Trophoblast cell (in vitro differentiated cells and primary cell): ENCODE measurements around the gene HP1BP3.
A peak's percentile ranks its signal among the peaks of the same experiment; 100 is the strongest.

ENCODE experiments used
- DNase-seq, 2 donors: peaks; one replicate each; pipeline ENCODE4 v3.0.0-alpha.2; 2016
- H2AFZ ChIP-seq: 2 replicates; pipeline ENCODE4 v1.6.1; 2013; ENCODE audit warnings: low read length, moderate library complexity, mild to moderate bottlenecking; ENCODE audit not compliant: insufficient read depth, poor library complexity
- H2AK5ac ChIP-seq: 2 replicates; pipeline ENCODE4 v1.6.1; 2013; ENCODE audit warnings: mild to moderate bottlenecking, low read length
- H2BK120ac ChIP-seq: 2 replicates; pipeline ENCODE4 v1.6.1; 2013; ENCODE audit warnings: low read length, mild to moderate bottlenecking, moderate library complexity; ENCODE audit not compliant: insufficient read depth, poor library complexity
- H2BK12ac ChIP-seq: 2 replicates; pipeline ENCODE4 v1.6.1; 2013; ENCODE audit warnings: mild to moderate bottlenecking, low read length, moderate library complexity
- H2BK5ac ChIP-seq: 2 replicates; pipeline ENCODE4 v1.6.1; 2013; ENCODE audit warnings: low read length, low read depth, moderate library complexity, mild to moderate bottlenecking; ENCODE audit not compliant: poor library complexity
- H3K14ac ChIP-seq: 2 replicates; pipeline ENCODE4 v1.6.1; 2013; ENCODE audit warnings: mild to moderate bottlenecking, low read length
- H3K18ac ChIP-seq: 2 replicates; pipeline ENCODE4 v1.6.1; 2013; ENCODE audit warnings: mild to moderate bottlenecking, low read length
- H3K23ac ChIP-seq: 2 replicates; pipeline ENCODE4 v1.6.1; 2013; ENCODE audit warnings: low read length
- H3K27ac ChIP-seq: 2 replicates; pipeline ENCODE4 v1.5.1; 2013; ENCODE audit warnings: low read depth, mild to moderate bottlenecking, inconsistent platforms, low read length, moderate library complexity
- H3K27me3 ChIP-seq: 2 replicates; pipeline ENCODE4 v1.6.1; 2013; ENCODE audit warnings: inconsistent platforms, mild to moderate bottlenecking, low read length, moderate library complexity; ENCODE audit not compliant: insufficient read depth
- H3K36me3 ChIP-seq, 2 experiments: 1 replicate in 1 of 2; 2 replicates in 1 of 2; pipeline ENCODE4 v1.6.1; 2013; ENCODE audit warnings: low read length in 2 of 2, mild to moderate bottlenecking in 2 of 2, moderate library complexity in 1 of 2; ENCODE audit not compliant: insufficient read depth in 2 of 2, control insufficient read depth in 1 of 2
- H3K4ac ChIP-seq: 2 replicates; pipeline ENCODE4 v1.6.1; 2013; ENCODE audit warnings: low read depth, mild to moderate bottlenecking, low read length, moderate library complexity
- H3K4me1 ChIP-seq, 2 experiments: 1 replicate in 1 of 2; 2 replicates in 1 of 2; pipeline ENCODE4 v1.6.1; 2013; ENCODE audit warnings: low read length in 2 of 2, mild to moderate bottlenecking in 2 of 2, moderate library complexity in 1 of 2; ENCODE audit not compliant: insufficient read depth in 2 of 2, control insufficient read depth in 1 of 2
- H3K4me2 ChIP-seq: 2 replicates; pipeline ENCODE4 v1.6.1; 2013; ENCODE audit warnings: inconsistent platforms, mild to moderate bottlenecking, low read length, moderate library complexity
- H3K4me3 ChIP-seq: 2 replicates; pipeline ENCODE4 v1.5.1; 2013; ENCODE audit warnings: mild to moderate bottlenecking, low read depth, low read length, inconsistent platforms
- H3K79me1 ChIP-seq: one replicate; pipeline ENCODE4 v1.6.1; 2013; ENCODE audit warnings: low read length
- H3K79me2 ChIP-seq: 2 replicates; pipeline ENCODE4 v1.6.1; 2013; ENCODE audit warnings: low read length, mild to moderate bottlenecking; ENCODE audit not compliant: control insufficient read depth, insufficient read depth, poor library complexity
- H3K9ac ChIP-seq: 2 replicates; pipeline ENCODE4 v1.6.1; 2013; ENCODE audit warnings: mild to moderate bottlenecking, low read length
- H3K9me3 ChIP-seq: 2 replicates; pipeline ENCODE4 v1.6.1; 2013; ENCODE audit warnings: low read depth, mild to moderate bottlenecking, control low read depth, inconsistent platforms, low read length; ENCODE audit not compliant: insufficient read depth
- H4K12ac ChIP-seq: 2 replicates; pipeline ENCODE4 v1.6.1; 2013; ENCODE audit warnings: low read depth, mild to moderate bottlenecking, low read length, moderate library complexity
- H4K8ac ChIP-seq: 2 replicates; pipeline ENCODE4 v1.6.1; 2013; ENCODE audit warnings: low read depth, mild to moderate bottlenecking, low read length, moderate library complexity
- H4K91ac ChIP-seq: one replicate; pipeline ENCODE4 v1.6.1; 2013; ENCODE audit warnings: low read depth, mild to moderate bottlenecking, low read length, moderate library complexity
- WGBS: extraction: QIAGEN DNeasy Blood & Tissue Kit; methylation state at CpG from one replicate; pipeline ENCODE4 v1.1.7; 2013; ENCODE audit warnings: missing lambda C conversion rate; ENCODE audit not compliant: insufficient read length, insufficient coverage; ENCODE audit errors: extremely low coverage; 5-methylcytosine and 5-hydroxymethylcytosine counted together

The HP1BP3 gene

DNA sequence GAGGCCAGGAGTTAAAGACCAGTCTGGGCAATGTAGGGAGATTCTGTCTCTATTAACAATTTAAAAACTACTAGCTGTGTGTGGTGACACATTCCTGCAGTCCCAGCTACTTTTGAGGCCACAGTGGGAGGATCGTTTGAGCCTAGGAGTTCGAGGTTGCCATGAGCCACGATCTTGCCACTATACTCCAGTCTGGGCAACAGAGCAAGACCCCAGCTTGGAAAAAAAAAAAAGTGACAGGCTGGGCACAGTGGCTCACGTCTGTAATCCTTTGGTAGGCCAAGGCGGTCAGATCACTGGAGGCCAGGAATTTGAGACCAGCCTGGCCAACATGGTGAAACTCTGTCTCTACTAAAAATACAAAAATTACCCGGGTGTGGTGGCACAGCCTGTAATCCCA lies 26.8 kb downstream of the HP1BP3 start:
- no peak overlapping the region for H2BK12ac ChIP-seq
- no peak overlapping the region for H3K18ac ChIP-seq
- H3K4me1 ChIP-seq, result no peaks in the 10 kb centered on the region
- H4K8ac ChIP-seq, result no peak overlapping the region
- DNase-seq, result no peak
- H3K9ac ChIP-seq, result peak overlapping the region; percentile 52
- no peak overlapping the region for H2AK5ac ChIP-seq
- H4K12ac ChIP-seq, result no peak overlapping the region
- no peak overlapping the region for H3K14ac ChIP-seq
- peaks cover 53 to 59% of the 10 kb centered on the region in 2 experiments for H3K36me3 ChIP-seq
- H2BK120ac ChIP-seq, result no peak overlapping the region
- no peak overlapping the region for H2AFZ ChIP-seq
- H3K4me2 ChIP-seq, result no peak overlapping the region
- H3K27ac ChIP-seq, result no peak overlapping the region
- no peaks in the 10 kb centered on the region for H3K9me3 ChIP-seq
- H4K91ac ChIP-seq, result no peak overlapping the region
- no peaks in the 10 kb centered on the region for H3K79me1 ChIP-seq
- no peak overlapping the region for H2BK5ac ChIP-seq
- no peak overlapping the region for H3K23ac ChIP-seq
- WGBS, result no CpG with 5 or more reads among the region's 6 CpGs
- no peak overlapping the region for H3K4ac ChIP-seq
- no peaks in the 10 kb centered on the region for H3K27me3 ChIP-seq
- H3K4me3 ChIP-seq, result no peak overlapping the region
- no peaks in the 10 kb centered on the region for H3K79me2 ChIP-seq

DNA sequence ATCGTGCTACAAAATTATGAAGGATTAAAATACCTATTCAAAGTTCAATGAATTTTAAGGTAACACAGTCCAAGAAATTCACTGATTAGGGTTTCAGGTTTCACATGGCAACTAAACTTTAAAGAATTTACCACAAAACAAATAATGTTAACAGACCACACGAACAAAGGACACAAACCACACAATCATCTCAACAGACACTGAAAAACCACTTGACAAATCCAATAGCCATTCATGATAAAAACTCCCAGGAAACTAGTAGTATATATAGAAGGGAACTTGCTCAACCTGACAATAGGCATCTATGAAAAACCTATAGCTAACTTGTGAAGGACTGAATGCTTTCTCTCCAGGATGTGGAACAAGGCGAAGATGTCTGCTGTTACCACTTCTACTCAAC lies 33.5 kb downstream of the HP1BP3 start:
- WGBS, result no CpG with 5 or more reads among the region's 3 CpGs
- Histone ChIP-seq H2AK5ac (no peak overlapping the region), H3K9ac (no peak overlapping the region), H3K79me1 (no peaks in the 10 kb centered on the region), H3K4me3 (no peak overlapping the region), H3K23ac (no peak overlapping the region), H3K4ac (no peak overlapping the region), H3K36me3 (peaks cover 36 to 43% of the 10 kb centered on the region in 2 experiments), H3K4me2 (no peak overlapping the region), H3K79me2 (no peaks in the 10 kb centered on the region), H3K9me3 (no peaks in the 10 kb centered on the region), H3K27me3 (no peaks in the 10 kb centered on the region), H4K8ac (no peak overlapping the region), H3K14ac (no peak overlapping the region), H2BK12ac (no peak overlapping the region), H3K27ac (no peak overlapping the region), H3K18ac (no peak overlapping the region), H2BK5ac (no peak overlapping the region), H3K4me1 (no peaks in the 10 kb centered on the region), H2AFZ (no peak overlapping the region), H4K12ac (no peak overlapping the region), H4K91ac (no peak overlapping the region), H2BK120ac (no peak overlapping the region)
- DNase-seq, result no peak

DNA sequence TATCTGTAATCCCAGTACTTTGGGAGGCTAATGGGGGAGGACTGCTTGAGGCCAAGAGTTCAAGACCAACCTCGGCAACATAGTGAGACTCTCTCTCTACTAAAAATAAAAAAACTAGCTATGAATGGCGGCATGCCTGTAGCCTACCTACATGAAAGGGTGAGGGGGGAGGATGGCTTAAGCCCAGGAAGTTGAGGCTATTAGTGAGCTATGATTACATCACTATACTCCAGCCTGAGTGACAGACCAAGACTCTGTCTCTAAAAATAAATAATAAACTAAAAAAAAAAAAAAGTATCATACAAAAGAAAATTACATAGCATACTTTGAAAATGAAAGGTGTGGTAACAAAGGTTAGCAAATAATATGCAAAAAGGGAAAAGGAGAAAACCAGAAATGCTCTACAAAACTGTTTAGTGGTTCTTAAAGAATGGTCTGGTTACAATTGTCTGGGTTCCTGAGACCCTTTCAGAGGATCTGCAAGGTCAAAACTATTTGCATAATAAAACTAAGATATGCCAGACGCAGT lies 35.6 kb downstream of the HP1BP3 start:
- no peak overlapping the region for H2BK12ac ChIP-seq
- no peak overlapping the region for H3K14ac ChIP-seq
- H3K9me3 ChIP-seq, result no peaks in the 10 kb centered on the region
- H4K12ac ChIP-seq, result no peak overlapping the region
- no peak overlapping the region for H3K18ac ChIP-seq
- H3K9ac ChIP-seq, result no peak overlapping the region
- H3K79me2 ChIP-seq, result no peaks in the 10 kb centered on the region
- peaks cover 35 to 38% of the 10 kb centered on the region in 2 experiments for H3K36me3 ChIP-seq
- H2BK120ac ChIP-seq, result no peak overlapping the region
- H3K4me2 ChIP-seq, result no peak overlapping the region
- no peak for DNase-seq
- no peak overlapping the region for H3K27ac ChIP-seq
- H3K4me1 ChIP-seq, result no peaks in the 10 kb centered on the region
- H2AFZ ChIP-seq, result no peak overlapping the region
- H3K23ac ChIP-seq, result no peak overlapping the region
- no peak overlapping the region for H3K4ac ChIP-seq
- no peaks in the 10 kb centered on the region for H3K27me3 ChIP-seq
- H2AK5ac ChIP-seq, result no peak overlapping the region
- no peak overlapping the region for H4K8ac ChIP-seq
- no CpG with 5 or more reads among the region's 3 CpGs for WGBS
- no peak overlapping the region for H2BK5ac ChIP-seq
- no peaks in the 10 kb centered on the region for H3K79me1 ChIP-seq
- no peak overlapping the region for H3K4me3 ChIP-seq
- no peak overlapping the region for H4K91ac ChIP-seq

GRCh38 chr1:20742671-20743070 lies 44.4 kb downstream of the HP1BP3 start:
- Histone ChIP-seq H4K12ac (no peak overlapping the region), H3K27me3 (no peaks in the 10 kb centered on the region), H3K4me3 (no peak overlapping the region), H4K91ac (no peak overlapping the region), H3K14ac (no peak overlapping the region), H2BK120ac (no peak overlapping the region), H3K79me1 (no peaks in the 10 kb centered on the region), H2AK5ac (no peak overlapping the region), H3K27ac (no peak overlapping the region), H3K4ac (no peak overlapping the region), H2BK12ac (no peak overlapping the region), H3K23ac (no peak overlapping the region), H3K18ac (no peak overlapping the region), H3K79me2 (no peaks in the 10 kb centered on the region), H3K36me3 (peaks cover 24 to 33% of the 10 kb centered on the region in 2 experiments), H2BK5ac (no peak overlapping the region), H4K8ac (no peak overlapping the region), H3K4me1 (no peaks in the 10 kb centered on the region), H3K9me3 (no peaks in the 10 kb centered on the region), H2AFZ (no peak overlapping the region), H3K4me2 (no peak overlapping the region), H3K9ac (no peak overlapping the region)
- DNase-seq, result no peak
